ENCODE results near the gene GOLGA7B. TPM values are rescaled to one million over a fixed set of nuclear protein-coding genes. Genes with fewer than 3 reads are reported as not detected.

Gene GOLGA7B
- total and polyA plus RNA-seq, 5 experiments from 2014 or later, result 0.35 to 8.1 (median 0.61) TPM

DNA sequence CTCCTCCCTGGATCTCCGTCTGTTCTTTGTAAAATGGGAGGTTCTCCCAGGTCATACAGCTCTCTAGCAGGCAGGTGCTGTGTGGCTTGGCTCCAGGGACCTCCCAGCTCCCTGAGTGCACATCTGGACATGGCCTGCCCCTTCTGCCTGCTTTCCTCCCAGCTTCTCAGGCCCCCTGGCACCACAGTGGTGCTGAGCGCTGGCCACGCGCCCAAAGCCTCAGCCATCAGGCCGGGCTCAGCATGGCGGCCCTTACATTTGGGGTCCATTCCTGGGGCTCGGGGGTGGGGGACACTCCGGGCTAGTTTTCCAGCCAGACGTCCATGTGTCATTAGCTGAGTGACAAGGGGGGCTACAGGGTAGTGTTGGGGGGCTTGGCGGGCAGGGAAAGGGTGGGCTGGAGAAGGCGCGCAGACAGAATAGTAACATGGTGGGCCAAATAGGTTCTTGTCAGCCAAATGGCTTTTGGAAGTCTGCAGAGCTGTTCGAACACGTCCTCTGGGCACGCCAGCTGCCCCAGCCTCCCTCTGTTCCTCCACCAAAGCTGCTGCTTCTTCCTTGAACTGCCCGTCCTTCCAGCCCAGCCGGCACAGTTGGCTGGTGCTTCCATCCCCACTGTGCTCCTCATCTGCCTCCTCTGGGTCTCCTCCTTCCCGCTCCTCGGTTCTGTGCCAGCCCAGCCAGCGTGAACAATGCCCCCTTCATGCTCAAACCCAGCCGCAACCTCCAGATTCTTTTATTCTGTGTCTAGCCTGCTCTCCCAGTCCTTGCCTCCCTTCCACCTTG lies 65.9 kb downstream of the GOLGA7B start:
- DNase-seq (peak in 1 of 10 donors; percentile 2), ATAC-seq (no peak)
- Mint-ChIP-seq H3K4me1 (peaks cover 7 to 17% (median 8%) of the 10 kb centered on the region in 4 donors), H3K4me3 (peak overlapping the region in 3 of 10 donors; percentile 34 to 43 (median 40)), H3K36me3 (no peaks in the 10 kb centered on the region), H3K27ac (no peak overlapping the region), H3K27me3 (peaks cover 5 to 21% (median 17%) of the 10 kb centered on the region in 5 donors), H3K9me3 (no peaks in the 10 kb centered on the region)
- POLR2A ChIA-PET, result interaction anchor here (1.3 kb wide), 1 partner anchor 179 kb away, joined by 4 read pairs; the partner anchor contains the start of gene ZFYVE27

DNA sequence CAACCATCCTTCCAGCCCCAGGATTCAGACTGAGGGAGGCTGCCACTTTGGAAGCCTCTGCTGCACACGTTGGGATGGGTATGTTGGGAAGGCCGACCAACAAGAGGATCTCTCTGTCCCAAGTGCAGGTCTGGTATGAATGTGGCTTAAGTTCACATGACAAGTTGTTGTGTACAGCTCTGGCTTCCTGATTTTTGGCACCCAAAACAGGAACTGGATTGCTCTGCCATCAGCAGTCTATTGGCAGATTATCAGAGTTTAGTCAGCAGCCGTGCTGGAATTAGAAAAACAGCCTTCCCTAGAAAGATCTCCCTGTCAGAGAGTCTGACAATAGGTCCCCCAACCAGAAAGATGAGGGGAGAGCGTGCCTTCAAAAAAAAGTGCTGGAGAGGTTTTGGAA lies 66.9 kb downstream of the GOLGA7B start:
- Mint-ChIP-seq H3K9me3 (no peaks in the 10 kb centered on the region), H3K27ac (no peak overlapping the region), H3K4me3 (no peak overlapping the region), H3K36me3 (no peaks in the 10 kb centered on the region), H3K4me1 (peaks cover 7 to 17% (median 8%) of the 10 kb centered on the region in 4 donors), H3K27me3 (peaks cover 7 to 25% (median 17%) of the 10 kb centered on the region in 5 donors)
- no peak for DNase-seq
- POLR2A ChIA-PET, result no interaction called here
- ATAC-seq, result no peak

DNA sequence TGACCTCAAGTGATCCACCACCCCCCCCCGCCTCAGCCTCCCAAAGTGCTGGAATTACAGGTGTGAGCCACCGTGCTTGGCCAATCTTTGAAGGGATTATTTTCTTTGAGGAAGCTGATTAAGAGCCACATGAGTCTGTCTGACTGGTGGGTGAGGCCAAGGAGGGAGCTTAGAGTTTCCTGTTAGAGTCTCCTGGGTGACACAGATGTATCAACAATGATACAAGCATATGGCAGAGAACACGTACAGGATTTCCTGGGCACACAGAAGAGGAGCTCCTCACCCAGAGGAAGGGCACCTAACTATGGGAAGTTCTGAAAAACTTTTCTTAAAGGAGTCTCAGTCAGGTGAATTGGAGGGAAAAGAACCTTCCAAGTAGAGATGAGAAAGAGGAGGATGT lies 69.4 kb downstream of the GOLGA7B start:
- peaks cover 7 to 37% (median 16%) of the 10 kb centered on the region in 5 donors for H3K27me3 Mint-ChIP-seq
- peak in 1 of 2 donors; percentile 70 for ATAC-seq
- peaks cover 7 to 17% (median 8%) of the 10 kb centered on the region in 4 donors for H3K4me1 Mint-ChIP-seq
- no peak overlapping the region for H3K4me3 Mint-ChIP-seq
- peak in 1 of 10 donors; percentile 11 for DNase-seq
- H3K9me3 Mint-ChIP-seq, result no peaks in the 10 kb centered on the region
- POLR2A ChIA-PET, result interaction anchor here (0.7 kb wide), 1 partner anchor 1421 kb away, joined by 4 read pairs; no protein-coding TSS in a partner anchor
- H3K36me3 Mint-ChIP-seq, result no peaks in the 10 kb centered on the region
- peak overlapping the region in 3 of 10 donors; percentile 44 to 78 (median 60) for H3K27ac Mint-ChIP-seq

DNA sequence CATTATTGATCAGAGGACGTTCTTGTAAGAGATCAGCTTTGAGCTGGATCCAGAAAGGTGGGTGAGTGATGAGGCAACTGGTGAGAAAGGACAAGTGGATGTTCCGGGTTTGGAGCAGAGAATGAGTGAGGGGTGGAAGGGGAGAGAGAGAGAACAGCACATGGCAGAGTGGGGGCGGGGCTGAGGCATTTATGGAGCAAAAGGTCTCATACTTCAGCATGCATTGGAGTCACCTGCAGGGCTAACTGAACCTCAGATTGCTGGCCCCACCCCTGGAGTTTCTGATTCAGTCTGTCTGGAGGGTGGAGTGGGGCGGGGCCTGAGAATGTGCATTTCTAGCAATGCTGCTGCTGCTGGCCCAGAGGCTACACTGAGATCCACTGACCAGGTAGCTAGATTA lies 71.2 kb downstream of the GOLGA7B start:
- no peak overlapping the region for H3K27ac Mint-ChIP-seq
- POLR2A ChIA-PET, result no interaction called here

More for the DNA sequence above, 71.2 kb downstream of the GOLGA7B start:
- H3K36me3 Mint-ChIP-seq, result no peaks in the 10 kb centered on the region
- no peak overlapping the region for H3K4me3 Mint-ChIP-seq
- no peak for ATAC-seq
- peaks cover 3 to 6% (median 3%) of the 10 kb centered on the region in 4 donors for H3K4me1 Mint-ChIP-seq
- no peak for DNase-seq
- peaks cover 16 to 48% (median 25%) of the 10 kb centered on the region in 5 donors for H3K27me3 Mint-ChIP-seq
- H3K9me3 Mint-ChIP-seq, result no peaks in the 10 kb centered on the region

Other genes with a start within 250 kb of the GOLGA7B start
- gene MORN4, start 216.3 kb upstream of the GOLGA7B start, total RNA-seq, result 1 to 10 TPM; 1.6 to 3.1 TPM
- 1 to 10 TPM; 1.9 to 6.2 (median 4.6) TPM for gene MORN4, start 216.3 kb upstream of the GOLGA7B start, polyA plus RNA-seq
- 1 to 10 TPM; 8.8 to 9.4 TPM for gene PI4K2A, start 209.2 kb upstream of the GOLGA7B start, total RNA-seq
- 1 to 10 TPM; 6.5 to 8.9 (median 8.3) TPM for gene PI4K2A, start 209.2 kb upstream of the GOLGA7B start, polyA plus RNA-seq
- gene AVPI1, start 162.6 kb upstream of the GOLGA7B start, total RNA-seq, result 1 to 10 TPM; 2.9 to 3.1 TPM
- 1 to 10 TPM; 2.2 to 3.8 (median 3.2) TPM for gene AVPI1, start 162.6 kb upstream of the GOLGA7B start, polyA plus RNA-seq
- 1 to 10 TPM; 1.1 to 2.0 TPM for gene MARVELD1, start 136.1 kb upstream of the GOLGA7B start, total RNA-seq
- gene MARVELD1, start 136.1 kb upstream of the GOLGA7B start, polyA plus RNA-seq, result under 1 TPM; 0.06 to 0.30 (median 0.27) TPM
- gene ZFYVE27, start 112.7 kb upstream of the GOLGA7B start, total RNA-seq, result 10 to 100 TPM; 60.7 to 64.4 TPM
- gene ZFYVE27, start 112.7 kb upstream of the GOLGA7B start, polyA plus RNA-seq, result 10 to 100 TPM; 29.1 to 37.9 (median 34.1) TPM
- 10 to 100 TPM; 13.6 to 14.4 TPM for gene SFRP5, start 77.8 kb upstream of the GOLGA7B start, total RNA-seq
- gene SFRP5, start 77.8 kb upstream of the GOLGA7B start, polyA plus RNA-seq, result 10 to 100 TPM; 12.3 to 39.5 (median 20.1) TPM
- not detected for gene CRTAC1, start 180.8 kb downstream of the GOLGA7B start, total RNA-seq
- gene CRTAC1, start 180.8 kb downstream of the GOLGA7B start, polyA plus RNA-seq, result not detected

Measured in naive thymus-derived CD8-positive, alpha-beta T cell (primary cell).